GM23338 (cell line): ENCODE measurements around the gene NDUFS2. TPM values are rescaled to one million over a fixed set of nuclear protein-coding genes. Genes with fewer than 3 reads are reported as not detected.

Experiments
- ATAC-seq: fragments of 200-7000 bp; cut with Tn5 transposase; 3 replicates; pipeline ENCODE4 v1.9.1; 2020
- DNase-seq: peaks from one replicate; pipeline ENCODE4 v3.0.0-alpha.2; 2015; ENCODE audit warnings: low spot score
- H2AFZ ChIP-seq: fragments of 200-600 bp; sonication (generic); 2 replicates; pipeline ENCODE4 v1.8.0; 2016; ENCODE audit warnings: antibody characterized with exemption, mild to moderate bottlenecking, moderate library complexity
- H3F3A ChIP-seq: fragments of 200-600 bp; sonication (generic); replicated peaks from 2 replicates; pipeline ENCODE4 v1.8.0; 2017; ENCODE audit warnings: antibody characterized with exemption, mixed run types, low read depth
- H3K27ac ChIP-seq: fragments of 200-600 bp; sonication (generic); 2 replicates; pipeline ENCODE4 v1.6.1; 2016; ENCODE audit warnings: low read depth
- H3K27me3 ChIP-seq: fragments of 200-600 bp; sonication (generic); 2 replicates; pipeline ENCODE4 v1.8.0; 2016; ENCODE audit warnings: mild to moderate bottlenecking, mixed run types, moderate library complexity; ENCODE audit not compliant: insufficient read depth
- H3K36me3 ChIP-seq: fragments of 200-600 bp; sonication (generic); 2 replicates; pipeline ENCODE4 v1.8.0; 2016; ENCODE audit warnings: mild to moderate bottlenecking; ENCODE audit not compliant: insufficient read depth
- H3K4me1 ChIP-seq: fragments of 200-600 bp; sonication (generic); 2 replicates; pipeline ENCODE4 v1.8.0; 2016; ENCODE audit warnings: mild to moderate bottlenecking, moderate library complexity; ENCODE audit not compliant: insufficient read depth
- H3K4me2 ChIP-seq: fragments of 200-600 bp; sonication (generic); 2 replicates; pipeline ENCODE4 v1.7.1; 2017; ENCODE audit warnings: mixed run types
- H3K4me3 ChIP-seq: fragments of 200-600 bp; sonication (generic); 2 replicates; pipeline ENCODE4 v1.6.1; 2016; ENCODE audit warnings: mixed run types
- H3K79me2 ChIP-seq: fragments of 200-600 bp; sonication (generic); replicated peaks from 2 replicates; pipeline ENCODE4 v1.8.0; 2017; ENCODE audit warnings: mild to moderate bottlenecking; ENCODE audit not compliant: insufficient read depth
- H3K9me2 ChIP-seq: fragments of 200-600 bp; sonication (generic); 2 replicates; pipeline ENCODE4 v1.8.0; 2017; ENCODE audit not compliant: insufficient read depth
- H4K20me1 ChIP-seq: fragments of 200-600 bp; sonication (generic); replicated peaks from 2 replicates; pipeline ENCODE4 v1.8.0; 2017; ENCODE audit warnings: mild to moderate bottlenecking; ENCODE audit not compliant: insufficient read depth
- H3K27ac Mint-ChIP-seq: 2 replicates; pipeline ENCODE4 v1.8.0; 2020; ENCODE audit warnings: inconsistent platforms, mild to moderate bottlenecking, moderate library complexity, mixed read lengths
- H3K27me3 Mint-ChIP-seq: 3 replicates; pipeline ENCODE4 v1.8.0; 2022; ENCODE audit warnings: low read depth, mild to moderate bottlenecking, moderate library complexity, mixed read lengths, inconsistent platforms; ENCODE audit not compliant: insufficient read depth, poor library complexity
- H3K36me3 Mint-ChIP-seq: 3 replicates; pipeline ENCODE4 v1.8.0; 2021; ENCODE audit warnings: low read depth, mild to moderate bottlenecking, inconsistent platforms, moderate library complexity, mixed read lengths
- H3K4me1 Mint-ChIP-seq: 3 replicates; pipeline ENCODE4 v1.8.0; 2020; ENCODE audit warnings: mild to moderate bottlenecking, inconsistent platforms, mixed read lengths
- H3K4me3 Mint-ChIP-seq: 3 replicates; pipeline ENCODE4 v1.8.0; 2021; ENCODE audit warnings: moderate library complexity, mild to moderate bottlenecking, inconsistent platforms, mixed read lengths
- H3K9me3 Mint-ChIP-seq: 3 replicates; pipeline ENCODE4 v1.8.0; 2020; ENCODE audit warnings: moderate library complexity, mild to moderate bottlenecking, inconsistent platforms, mixed read lengths
- CREB1 ChIP-seq: fragments of 250-450 bp; sonication (Bioruptor Pico); IDR thresholded peaks from 2 replicates; pipeline ENCODE4 v1.5.0; 2020; ENCODE audit warnings: low read depth, mild to moderate bottlenecking, moderate library complexity
- EZH2 ChIP-seq: fragments of 200-600 bp; sonication (generic); IDR thresholded peaks from one replicate; pipeline ENCODE4 v1.8.0; 2017; ENCODE audit warnings: antibody characterized with exemption, mild to moderate bottlenecking, low read depth; ENCODE audit not compliant: unreplicated experiment
- EZH2phosphoT487 ChIP-seq: fragments of 200-600 bp; sonication (generic); IDR thresholded peaks from one replicate; pipeline ENCODE4 v1.8.1; 2018; ENCODE audit warnings: antibody characterized with exemption; ENCODE audit not compliant: unreplicated experiment
- JUNB ChIP-seq: IDR thresholded peaks from one replicate; pipeline ENCODE4 v1.6.1; 2016; ENCODE audit warnings: antibody characterized with exemption; ENCODE audit not compliant: unreplicated experiment
- NANOG ChIP-seq: IDR thresholded peaks from 2 replicates; pipeline ENCODE4 v1.6.1; 2016; ENCODE audit warnings: antibody characterized with exemption, borderline replicate concordance
- POLR2AphosphoS5 ChIP-seq: IDR thresholded peaks from 2 replicates; pipeline ENCODE4 v1.6.1; 2016; ENCODE audit warnings: antibody characterized with exemption, low read depth
- STAT1 ChIP-seq: IDR thresholded peaks from one replicate; pipeline ENCODE4 v1.6.1; 2016; ENCODE audit warnings: antibody characterized with exemption; ENCODE audit not compliant: unreplicated experiment
- ZNF114 ChIP-seq: fragments of 250-450 bp; sonication (Bioruptor Pico); IDR thresholded peaks from 2 replicates; pipeline ENCODE4 v1.5.0; 2020; ENCODE audit warnings: mild to moderate bottlenecking, moderate library complexity
- ZNF331 ChIP-seq: fragments of 250-450 bp; sonication (Bioruptor Pico); IDR thresholded peaks from 2 replicates; pipeline ENCODE4 v1.5.0; 2020; ENCODE audit warnings: low read depth, mild to moderate bottlenecking, moderate library complexity
- polyA plus RNA-seq: library from polyadenylated mRNA; unstranded; fragments of >200 nt; fragmentation: Nextera tagmentation; extraction: Ambion mirVana; gene quantifications from 2 replicates; pipeline ENCODE4 v1.2.1, GENCODE V29; 2016
- total RNA-seq: library from RNA; depleted of rRNA; stranded (reverse); fragments of >200 nt; shearing (Covaris generic); gene quantifications from 2 replicates; pipeline ENCODE4 v1.2.3, GENCODE V29; 2014
- TF ChIP-seq, protein P1 (sequence below): fragments of 250-450 bp; sonication (Bioruptor Pico); IDR thresholded peaks from 2 replicates; pipeline ENCODE4 v1.5.0; 2020; ENCODE audit warnings: mild to moderate bottlenecking, moderate library complexity
- TF ChIP-seq, protein P2 (sequence below): IDR thresholded peaks from 2 replicates; pipeline ENCODE4 v1.6.1; 2016; ENCODE audit warnings: antibody characterized with exemption
- TF ChIP-seq, protein P3 (sequence below), 2 experiments: fragments of 200-600 bp in 1 of 2; sonication (generic) in 1 of 2; conservative IDR thresholded peaks; 2 replicates each; pipeline versions ENCODE4 v1.5.1 to v1.6.1; 2016 to 2017; ENCODE audit warnings: antibody characterized with exemption in 2 of 2, low read depth in 2 of 2, mild to moderate bottlenecking in 2 of 2, moderate library complexity in 1 of 2
- TF ChIP-seq, protein P4 (sequence below): IDR thresholded peaks from one replicate; pipeline ENCODE4 v1.6.1; 2018; ENCODE audit warnings: antibody characterized with exemption; ENCODE audit not compliant: unreplicated experiment

The NDUFS2 gene
- total and polyA plus RNA-seq, 2 experiments from 2014 or later = 56.7 to 131 TPM

DNA sequence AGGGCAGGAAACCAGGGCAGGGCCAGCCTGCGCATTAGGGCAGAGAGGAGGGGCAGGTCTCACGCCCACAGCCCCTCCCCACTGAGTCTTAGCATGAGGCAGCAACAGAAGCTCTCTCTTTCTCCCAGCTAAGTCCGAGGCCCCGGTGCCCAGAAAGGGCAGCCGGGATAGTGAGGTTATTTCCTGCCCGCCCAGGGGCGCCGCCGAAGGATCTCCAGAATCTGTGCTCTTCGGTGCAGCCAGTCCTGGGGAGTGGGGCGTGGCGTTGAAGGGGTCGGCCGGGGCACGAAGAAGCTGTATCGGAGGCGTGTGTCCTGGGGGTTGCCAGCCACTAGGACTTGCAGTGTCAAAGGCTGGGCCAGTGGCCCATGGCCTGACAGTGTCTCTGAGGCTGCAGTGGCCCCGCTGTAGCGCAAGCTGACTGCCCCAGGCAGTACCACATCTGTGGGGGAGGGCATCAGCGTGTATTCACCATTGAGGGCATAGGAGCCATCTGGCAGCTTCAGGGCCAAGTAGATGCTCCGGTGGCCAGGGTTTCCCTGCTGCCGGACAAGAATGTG lies 11.1 kb upstream of the NDUFS2 start:
- DNase-seq = peak; percentile 45
- H3K9me3 Mint-ChIP-seq = no peaks in the 10 kb centered on the region
- Histone ChIP-seq H3K4me1 (peaks cover 2% of the 10 kb centered on the region; the same call in 1 of the 2 replicates), H3K27ac (0 out of 2 replicates have a peak overlapping the region, but pooled peaks have one; percentile 9), H3K9me2 (no peaks in the 10 kb centered on the region), H4K20me1 (no peaks in the 10 kb centered on the region), H2AFZ (no peak overlapping the region), H3K36me3 (no peaks in the 10 kb centered on the region), H3F3A (0 out of 2 replicates have a peak, but pooled peaks cover 3% of the 10 kb centered on the region), H3K79me2 (no peaks in the 10 kb centered on the region), H3K4me3 (no peak overlapping the region), H3K4me2 (peak overlapping the region; percentile 48), H3K27me3 (no peaks in the 10 kb centered on the region)
- peak overlapping the region; percentile 59; the same call in 1 of the 2 replicates for H3K27ac Mint-ChIP-seq
- TF ChIP-seq, protein P1, sequence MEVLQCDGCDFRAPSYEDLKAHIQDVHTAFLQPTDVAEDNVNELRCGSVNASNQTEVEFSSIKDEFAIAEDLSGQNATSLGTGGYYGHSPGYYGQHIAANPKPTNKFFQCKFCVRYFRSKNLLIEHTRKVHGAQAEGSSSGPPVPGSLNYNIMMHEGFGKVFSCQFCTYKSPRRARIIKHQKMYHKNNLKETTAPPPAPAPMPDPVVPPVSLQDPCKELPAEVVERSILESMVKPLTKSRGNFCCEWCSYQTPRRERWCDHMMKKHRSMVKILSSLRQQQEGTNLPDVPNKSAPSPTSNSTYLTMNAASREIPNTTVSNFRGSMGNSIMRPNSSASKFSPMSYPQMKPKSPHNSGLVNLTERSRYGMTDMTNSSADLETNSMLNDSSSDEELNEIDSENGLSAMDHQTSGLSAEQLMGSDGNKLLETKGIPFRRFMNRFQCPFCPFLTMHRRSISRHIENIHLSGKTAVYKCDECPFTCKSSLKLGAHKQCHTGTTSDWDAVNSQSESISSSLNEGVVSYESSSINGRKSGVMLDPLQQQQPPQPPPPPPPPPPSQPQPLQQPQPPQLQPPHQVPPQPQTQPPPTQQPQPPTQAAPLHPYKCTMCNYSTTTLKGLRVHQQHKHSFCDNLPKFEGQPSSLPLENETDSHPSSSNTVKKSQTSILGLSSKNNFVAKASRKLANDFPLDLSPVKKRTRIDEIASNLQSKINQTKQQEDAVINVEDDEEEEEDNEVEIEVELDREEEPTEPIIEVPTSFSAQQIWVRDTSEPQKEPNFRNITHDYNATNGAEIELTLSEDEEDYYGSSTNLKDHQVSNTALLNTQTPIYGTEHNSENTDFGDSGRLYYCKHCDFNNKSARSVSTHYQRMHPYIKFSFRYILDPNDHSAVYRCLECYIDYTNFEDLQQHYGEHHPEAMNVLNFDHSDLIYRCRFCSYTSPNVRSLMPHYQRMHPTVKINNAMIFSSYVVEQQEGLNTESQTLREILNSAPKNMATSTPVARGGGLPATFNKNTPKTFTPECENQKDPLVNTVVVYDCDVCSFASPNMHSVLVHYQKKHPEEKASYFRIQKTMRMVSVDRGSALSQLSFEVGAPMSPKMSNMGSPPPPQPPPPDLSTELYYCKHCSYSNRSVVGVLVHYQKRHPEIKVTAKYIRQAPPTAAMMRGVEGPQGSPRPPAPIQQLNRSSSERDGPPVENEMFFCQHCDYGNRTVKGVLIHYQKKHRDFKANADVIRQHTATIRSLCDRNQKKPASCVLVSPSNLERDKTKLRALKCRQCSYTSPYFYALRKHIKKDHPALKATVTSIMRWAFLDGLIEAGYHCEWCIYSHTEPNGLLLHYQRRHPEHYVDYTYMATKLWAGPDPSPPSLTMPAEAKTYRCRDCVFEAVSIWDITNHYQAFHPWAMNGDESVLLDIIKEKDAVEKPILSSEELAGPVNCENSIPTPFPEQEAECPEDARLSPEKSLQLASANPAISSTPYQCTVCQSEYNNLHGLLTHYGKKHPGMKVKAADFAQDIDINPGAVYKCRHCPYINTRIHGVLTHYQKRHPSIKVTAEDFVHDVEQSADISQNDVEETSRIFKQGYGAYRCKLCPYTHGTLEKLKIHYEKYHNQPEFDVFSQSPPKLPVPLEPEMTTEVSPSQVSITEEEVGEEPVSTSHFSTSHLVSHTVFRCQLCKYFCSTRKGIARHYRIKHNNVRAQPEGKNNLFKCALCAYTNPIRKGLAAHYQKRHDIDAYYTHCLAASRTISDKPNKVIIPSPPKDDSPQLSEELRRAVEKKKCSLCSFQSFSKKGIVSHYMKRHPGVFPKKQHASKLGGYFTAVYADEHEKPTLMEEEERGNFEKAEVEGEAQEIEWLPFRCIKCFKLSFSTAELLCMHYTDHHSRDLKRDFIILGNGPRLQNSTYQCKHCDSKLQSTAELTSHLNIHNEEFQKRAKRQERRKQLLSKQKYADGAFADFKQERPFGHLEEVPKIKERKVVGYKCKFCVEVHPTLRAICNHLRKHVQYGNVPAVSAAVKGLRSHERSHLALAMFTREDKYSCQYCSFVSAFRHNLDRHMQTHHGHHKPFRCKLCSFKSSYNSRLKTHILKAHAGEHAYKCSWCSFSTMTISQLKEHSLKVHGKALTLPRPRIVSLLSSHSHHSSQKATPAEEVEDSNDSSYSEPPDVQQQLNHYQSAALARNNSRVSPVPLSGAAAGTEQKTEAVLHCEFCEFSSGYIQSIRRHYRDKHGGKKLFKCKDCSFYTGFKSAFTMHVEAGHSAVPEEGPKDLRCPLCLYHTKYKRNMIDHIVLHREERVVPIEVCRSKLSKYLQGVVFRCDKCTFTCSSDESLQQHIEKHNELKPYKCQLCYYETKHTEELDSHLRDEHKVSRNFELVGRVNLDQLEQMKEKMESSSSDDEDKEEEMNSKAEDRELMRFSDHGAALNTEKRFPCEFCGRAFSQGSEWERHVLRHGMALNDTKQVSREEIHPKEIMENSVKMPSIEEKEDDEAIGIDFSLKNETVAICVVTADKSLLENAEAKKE (CRISPR knock-in tag) = no peak
- TF ChIP-seq, protein P2, sequence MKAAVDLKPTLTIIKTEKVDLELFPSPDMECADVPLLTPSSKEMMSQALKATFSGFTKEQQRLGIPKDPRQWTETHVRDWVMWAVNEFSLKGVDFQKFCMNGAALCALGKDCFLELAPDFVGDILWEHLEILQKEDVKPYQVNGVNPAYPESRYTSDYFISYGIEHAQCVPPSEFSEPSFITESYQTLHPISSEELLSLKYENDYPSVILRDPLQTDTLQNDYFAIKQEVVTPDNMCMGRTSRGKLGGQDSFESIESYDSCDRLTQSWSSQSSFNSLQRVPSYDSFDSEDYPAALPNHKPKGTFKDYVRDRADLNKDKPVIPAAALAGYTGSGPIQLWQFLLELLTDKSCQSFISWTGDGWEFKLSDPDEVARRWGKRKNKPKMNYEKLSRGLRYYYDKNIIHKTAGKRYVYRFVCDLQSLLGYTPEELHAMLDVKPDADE = no peak
- TF ChIP-seq ZNF331 (CRISPR knock-in tag) = no peak
- no peak for TF ChIP-seq JUNB
- TF ChIP-seq POLR2AphosphoS5 = no peak
- TF ChIP-seq EZH2phosphoT487 = no peak
- TF ChIP-seq CREB1 (CRISPR knock-in tag) = no peak
- TF ChIP-seq ZNF114 = no peak
- TF ChIP-seq, protein P3, sequence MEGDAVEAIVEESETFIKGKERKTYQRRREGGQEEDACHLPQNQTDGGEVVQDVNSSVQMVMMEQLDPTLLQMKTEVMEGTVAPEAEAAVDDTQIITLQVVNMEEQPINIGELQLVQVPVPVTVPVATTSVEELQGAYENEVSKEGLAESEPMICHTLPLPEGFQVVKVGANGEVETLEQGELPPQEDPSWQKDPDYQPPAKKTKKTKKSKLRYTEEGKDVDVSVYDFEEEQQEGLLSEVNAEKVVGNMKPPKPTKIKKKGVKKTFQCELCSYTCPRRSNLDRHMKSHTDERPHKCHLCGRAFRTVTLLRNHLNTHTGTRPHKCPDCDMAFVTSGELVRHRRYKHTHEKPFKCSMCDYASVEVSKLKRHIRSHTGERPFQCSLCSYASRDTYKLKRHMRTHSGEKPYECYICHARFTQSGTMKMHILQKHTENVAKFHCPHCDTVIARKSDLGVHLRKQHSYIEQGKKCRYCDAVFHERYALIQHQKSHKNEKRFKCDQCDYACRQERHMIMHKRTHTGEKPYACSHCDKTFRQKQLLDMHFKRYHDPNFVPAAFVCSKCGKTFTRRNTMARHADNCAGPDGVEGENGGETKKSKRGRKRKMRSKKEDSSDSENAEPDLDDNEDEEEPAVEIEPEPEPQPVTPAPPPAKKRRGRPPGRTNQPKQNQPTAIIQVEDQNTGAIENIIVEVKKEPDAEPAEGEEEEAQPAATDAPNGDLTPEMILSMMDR (conservative IDR thresholded peaks at IDR 0.05; ENCODE audit: low read depth in 2 of 2) = no peak
- TF ChIP-seq, protein P4, sequence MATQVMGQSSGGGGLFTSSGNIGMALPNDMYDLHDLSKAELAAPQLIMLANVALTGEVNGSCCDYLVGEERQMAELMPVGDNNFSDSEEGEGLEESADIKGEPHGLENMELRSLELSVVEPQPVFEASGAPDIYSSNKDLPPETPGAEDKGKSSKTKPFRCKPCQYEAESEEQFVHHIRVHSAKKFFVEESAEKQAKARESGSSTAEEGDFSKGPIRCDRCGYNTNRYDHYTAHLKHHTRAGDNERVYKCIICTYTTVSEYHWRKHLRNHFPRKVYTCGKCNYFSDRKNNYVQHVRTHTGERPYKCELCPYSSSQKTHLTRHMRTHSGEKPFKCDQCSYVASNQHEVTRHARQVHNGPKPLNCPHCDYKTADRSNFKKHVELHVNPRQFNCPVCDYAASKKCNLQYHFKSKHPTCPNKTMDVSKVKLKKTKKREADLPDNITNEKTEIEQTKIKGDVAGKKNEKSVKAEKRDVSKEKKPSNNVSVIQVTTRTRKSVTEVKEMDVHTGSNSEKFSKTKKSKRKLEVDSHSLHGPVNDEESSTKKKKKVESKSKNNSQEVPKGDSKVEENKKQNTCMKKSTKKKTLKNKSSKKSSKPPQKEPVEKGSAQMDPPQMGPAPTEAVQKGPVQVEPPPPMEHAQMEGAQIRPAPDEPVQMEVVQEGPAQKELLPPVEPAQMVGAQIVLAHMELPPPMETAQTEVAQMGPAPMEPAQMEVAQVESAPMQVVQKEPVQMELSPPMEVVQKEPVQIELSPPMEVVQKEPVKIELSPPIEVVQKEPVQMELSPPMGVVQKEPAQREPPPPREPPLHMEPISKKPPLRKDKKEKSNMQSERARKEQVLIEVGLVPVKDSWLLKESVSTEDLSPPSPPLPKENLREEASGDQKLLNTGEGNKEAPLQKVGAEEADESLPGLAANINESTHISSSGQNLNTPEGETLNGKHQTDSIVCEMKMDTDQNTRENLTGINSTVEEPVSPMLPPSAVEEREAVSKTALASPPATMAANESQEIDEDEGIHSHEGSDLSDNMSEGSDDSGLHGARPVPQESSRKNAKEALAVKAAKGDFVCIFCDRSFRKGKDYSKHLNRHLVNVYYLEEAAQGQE = no peak
- no peak for TF ChIP-seq STAT1
- TF ChIP-seq EZH2 = no peak
- TF ChIP-seq NANOG = no peak
- peak; percentile 24 for ATAC-seq
- peaks cover 12% of the 10 kb centered on the region for H3K4me1 Mint-ChIP-seq
- no peak overlapping the region for H3K4me3 Mint-ChIP-seq
- H3K27me3 Mint-ChIP-seq = peaks cover 5% of the 10 kb centered on the region
- H3K36me3 Mint-ChIP-seq = peaks cover 11% of the 10 kb centered on the region; the same call in 2 of the 3 replicates
